HL-60 (cell line): ENCODE results near the gene BMERB1.
A peak's percentile ranks its signal among the peaks of the same experiment; 100 is the strongest.

Experiments used
- CTCF ChIP-seq: IDR thresholded peaks from one replicate; pipeline ENCODE4 v1.5.1; 2011; ENCODE audit warnings: low read length, control low read depth, inconsistent platforms; ENCODE audit not compliant: insufficient read depth
- REST ChIP-seq: IDR thresholded peaks from 2 replicates; pipeline ENCODE4 v1.6.1; 2012; ENCODE audit warnings: low read depth; ENCODE audit not compliant: insufficient replicate concordance

- peak; percentile 26 for TF ChIP-seq CTCF
- no peak for TF ChIP-seq REST
These were observed 6.6 kb upstream of the BMERB1 start for GRCh38 chr16:15427648-15428239.
